ENCODE data around the gene NOX1. TPM values are rescaled to one million over a fixed set of nuclear protein-coding genes. Genes with fewer than 3 reads are reported as not detected.

The NOX1 gene
- polyA plus RNA-seq, 1 donor (not counting 4 experiments of a cell fraction or from before 2014, with no cell fraction given): not detected

- dilution Hi-C loops (cut with MboI; ENCODE audit: extremely low pct_ligation_motif_present, low sequenced_read_pairs): no loop called here
- Histone ChIP-seq H4K20me1 (ENCODE audit: control insufficient read depth, extremely low read depth, insufficient read depth, low read length) (no peaks in the 10 kb centered on the region), H2AFZ (ENCODE audit: control insufficient read depth, low read length) (no peak overlapping the region), H3K27ac (ENCODE audit: control insufficient read depth, insufficient read depth, low read length) (peak overlapping the region; percentile 39), H3K4me2 (ENCODE audit: control insufficient read depth, extremely low read depth, insufficient read depth, low read depth, low read length) (no peak overlapping the region), H3K9me3 (ENCODE audit: control insufficient read depth, low read depth, low read length) (no peaks in the 10 kb centered on the region), H3K9me1 (ENCODE audit: control insufficient read depth, extremely low read depth, insufficient read depth, low read length) (no peaks in the 10 kb centered on the region), H3K79me2 (ENCODE audit: control insufficient read depth, insufficient read depth, low read length) (no peaks in the 10 kb centered on the region), H3K36me3 (ENCODE audit: control insufficient read depth in 2 of 2, extremely low read depth in 1 of 2, insufficient read depth in 2 of 2, low read length in 2 of 2) (no peaks in the 10 kb centered on the region), H3K27me3 (ENCODE audit: control insufficient read depth, extremely low read depth, insufficient read depth, low read length) (no peaks in the 10 kb centered on the region), H3K4me3 (ENCODE audit: control insufficient read depth in 2 of 3, extremely low read depth in 1 of 3, insufficient read depth in 2 of 3, low read depth in 1 of 3, low read length in 3 of 3) (no peak overlapping the region), H3K4me1 (ENCODE audit: control insufficient read depth, extremely low read depth, insufficient read depth, low read length) (no peaks in the 10 kb centered on the region), H3K9ac (ENCODE audit: control insufficient read depth, extremely low read depth, insufficient read depth, low read length) (no peak overlapping the region)
- no peak for DNase-seq (ENCODE audit: low read depth, low spot score)
- FAIRE-seq: no peak
- TF ChIP-seq, protein P1, sequence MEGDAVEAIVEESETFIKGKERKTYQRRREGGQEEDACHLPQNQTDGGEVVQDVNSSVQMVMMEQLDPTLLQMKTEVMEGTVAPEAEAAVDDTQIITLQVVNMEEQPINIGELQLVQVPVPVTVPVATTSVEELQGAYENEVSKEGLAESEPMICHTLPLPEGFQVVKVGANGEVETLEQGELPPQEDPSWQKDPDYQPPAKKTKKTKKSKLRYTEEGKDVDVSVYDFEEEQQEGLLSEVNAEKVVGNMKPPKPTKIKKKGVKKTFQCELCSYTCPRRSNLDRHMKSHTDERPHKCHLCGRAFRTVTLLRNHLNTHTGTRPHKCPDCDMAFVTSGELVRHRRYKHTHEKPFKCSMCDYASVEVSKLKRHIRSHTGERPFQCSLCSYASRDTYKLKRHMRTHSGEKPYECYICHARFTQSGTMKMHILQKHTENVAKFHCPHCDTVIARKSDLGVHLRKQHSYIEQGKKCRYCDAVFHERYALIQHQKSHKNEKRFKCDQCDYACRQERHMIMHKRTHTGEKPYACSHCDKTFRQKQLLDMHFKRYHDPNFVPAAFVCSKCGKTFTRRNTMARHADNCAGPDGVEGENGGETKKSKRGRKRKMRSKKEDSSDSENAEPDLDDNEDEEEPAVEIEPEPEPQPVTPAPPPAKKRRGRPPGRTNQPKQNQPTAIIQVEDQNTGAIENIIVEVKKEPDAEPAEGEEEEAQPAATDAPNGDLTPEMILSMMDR (optimal IDR thresholded peaks at IDR 0.05 in 1 of 3, IDR thresholded peaks at IDR 0.05 in 1 of 3, conservative IDR thresholded peaks at IDR 0.05 in 1 of 3; ENCODE audit: extremely low read depth in 1 of 3, insufficient read depth in 2 of 3, low read length in 3 of 3): no peak
- no peak for TF ChIP-seq EZH2 (IDR thresholded peaks at IDR 0.05; ENCODE audit: low read length)
These were observed 44.0 kb downstream of the NOX1 start for GRCh38 chrX:100830143-100830542.

DNA sequence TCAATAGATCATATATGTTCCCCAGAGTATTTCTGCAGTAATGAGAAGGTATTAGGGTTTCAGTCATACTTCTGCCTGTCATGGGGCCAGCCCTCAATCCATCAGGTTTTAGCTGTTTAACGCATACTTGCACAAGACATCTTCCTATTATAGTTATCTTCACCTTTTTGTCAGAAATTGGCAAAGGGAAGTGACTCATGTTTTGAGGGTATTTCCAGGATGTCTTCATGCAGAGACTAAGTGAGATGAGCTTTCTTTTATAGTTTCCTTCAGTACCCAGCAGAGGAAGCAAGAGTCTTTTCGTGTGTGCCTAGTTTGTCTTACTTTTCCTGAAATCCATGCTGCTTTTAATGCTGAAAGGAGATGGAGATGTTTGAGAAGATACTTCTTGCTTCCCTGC is 44.4 kb downstream of the NOX1 start:
- dilution Hi-C loops (cut with MboI; ENCODE audit: extremely low pct_ligation_motif_present, low sequenced_read_pairs): no loop called here
- Histone ChIP-seq H3K9me3 (ENCODE audit: control insufficient read depth, low read depth, low read length) (no peaks in the 10 kb centered on the region), H3K9me1 (ENCODE audit: control insufficient read depth, extremely low read depth, insufficient read depth, low read length) (no peaks in the 10 kb centered on the region), H2AFZ (ENCODE audit: control insufficient read depth, low read length) (no peak overlapping the region), H3K36me3 (ENCODE audit: control insufficient read depth in 2 of 2, extremely low read depth in 1 of 2, insufficient read depth in 2 of 2, low read length in 2 of 2) (peaks cover 0 to 2% of the 10 kb centered on the region in 2 experiments), H3K79me2 (ENCODE audit: control insufficient read depth, insufficient read depth, low read length) (no peaks in the 10 kb centered on the region), H3K4me1 (ENCODE audit: control insufficient read depth, extremely low read depth, insufficient read depth, low read length) (no peaks in the 10 kb centered on the region), H3K4me3 (ENCODE audit: control insufficient read depth in 2 of 3, extremely low read depth in 1 of 3, insufficient read depth in 2 of 3, low read depth in 1 of 3, low read length in 3 of 3) (no peak overlapping the region), H3K4me2 (ENCODE audit: control insufficient read depth, extremely low read depth, insufficient read depth, low read depth, low read length) (no peak overlapping the region), H4K20me1 (ENCODE audit: control insufficient read depth, extremely low read depth, insufficient read depth, low read length) (no peaks in the 10 kb centered on the region), H3K27me3 (ENCODE audit: control insufficient read depth, extremely low read depth, insufficient read depth, low read length) (no peaks in the 10 kb centered on the region), H3K9ac (ENCODE audit: control insufficient read depth, extremely low read depth, insufficient read depth, low read length) (no peak overlapping the region), H3K27ac (ENCODE audit: control insufficient read depth, insufficient read depth, low read length) (peak overlapping the region; percentile 39)
- FAIRE-seq (no peak), DNase-seq (ENCODE audit: low read depth, low spot score) (peak; percentile 5)
- no peak for TF ChIP-seq EZH2 (IDR thresholded peaks at IDR 0.05; ENCODE audit: low read length)
- TF ChIP-seq, protein P1 (optimal IDR thresholded peaks at IDR 0.05 in 1 of 3, IDR thresholded peaks at IDR 0.05 in 1 of 3, conservative IDR thresholded peaks at IDR 0.05 in 1 of 3; ENCODE audit: extremely low read depth in 1 of 3, insufficient read depth in 2 of 3, low read length in 3 of 3): peak in 1 of 3 experiments; percentile 9
